Muscle layer of colon (tissue), 2 donors: ENCODE data around the gene ZPLD1.

Experiments
- H3K27ac ChIP-seq: one replicate; pipeline ENCODE4 v1.7.0; 2013; ENCODE audit warnings: low read depth, mild to moderate bottlenecking, low read length, moderate library complexity
- H3K27me3 ChIP-seq, 2 donors: one replicate each; pipeline ENCODE4 v1.7.0; 2013; ENCODE audit warnings: low read length in 2 of 2, mild to moderate bottlenecking in 2 of 2; ENCODE audit not compliant: insufficient read depth in 2 of 2, control insufficient read depth in 1 of 2
- H3K36me3 ChIP-seq: one replicate; pipeline ENCODE4 v1.7.0; 2013; ENCODE audit warnings: mild to moderate bottlenecking, low read length; ENCODE audit not compliant: insufficient read depth
- H3K4me1 ChIP-seq: one replicate; pipeline ENCODE4 v1.7.0; 2013; ENCODE audit warnings: mild to moderate bottlenecking, low read length; ENCODE audit not compliant: insufficient read depth
- H3K4me3 ChIP-seq, 2 donors: one replicate each; pipeline ENCODE4 v1.7.0; 2013; ENCODE audit warnings: low read length in 2 of 2, low read depth in 1 of 2, mild to moderate bottlenecking in 1 of 2, moderate library complexity in 1 of 2
- H3K9ac ChIP-seq: one replicate; pipeline ENCODE4 v1.7.0; 2013; ENCODE audit warnings: low read length
- H3K9me3 ChIP-seq: one replicate; pipeline ENCODE4 v1.7.0; 2013; ENCODE audit warnings: mild to moderate bottlenecking, low read length
- donor health status: abdominal sarcoma.
- donor health status: Adenocarcinoma of cecum.

The ZPLD1 gene

DNA sequence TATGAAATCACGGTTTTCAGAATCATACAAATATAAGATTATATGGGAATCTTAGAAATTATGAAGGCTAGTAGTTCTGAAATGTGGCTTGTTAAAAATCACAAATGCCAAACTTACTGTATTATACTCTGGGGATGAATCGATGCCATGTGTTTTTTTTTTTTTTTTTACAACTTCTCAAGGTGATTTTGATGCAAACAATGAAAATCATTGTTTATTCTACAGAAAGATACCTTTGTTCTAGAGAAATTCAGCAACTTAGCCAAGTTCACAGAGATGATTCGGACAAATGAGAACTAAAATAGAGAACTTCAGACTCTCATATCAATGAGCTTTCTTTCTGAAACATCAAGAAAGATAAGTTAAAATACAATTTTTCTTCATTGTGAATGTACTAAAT, 92.0 kb downstream of the ZPLD1 start:
- Histone ChIP-seq H3K4me3 (no peak overlapping the region), H3K36me3 (no peaks in the 10 kb centered on the region), H3K4me1 (no peaks in the 10 kb centered on the region), H3K9ac (no peak overlapping the region), H3K27ac (no peak overlapping the region), H3K9me3 (no peaks in the 10 kb centered on the region), H3K27me3 (no peaks in the 10 kb centered on the region)

DNA sequence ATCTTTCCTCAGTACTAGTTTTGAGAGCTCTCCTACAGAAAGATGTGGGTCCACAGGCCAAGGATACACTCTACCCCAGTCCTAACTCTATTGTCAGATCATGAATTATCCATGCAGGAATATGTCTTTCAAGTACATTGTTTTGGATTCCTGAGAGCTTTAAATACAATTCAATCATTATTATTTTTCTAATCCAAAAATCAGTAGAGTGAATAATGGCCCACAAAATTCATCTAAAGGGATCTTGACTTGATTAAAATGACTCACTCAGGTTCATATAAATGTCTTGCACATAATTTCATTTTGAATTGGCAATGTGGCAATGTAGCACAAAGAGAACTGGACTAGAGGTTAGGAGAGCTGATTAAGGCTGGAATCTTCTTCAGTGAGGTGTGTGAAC, 93.9 kb downstream of the ZPLD1 start:
- Histone ChIP-seq H3K9me3 (no peaks in the 10 kb centered on the region), H3K4me3 (no peak overlapping the region), H3K36me3 (no peaks in the 10 kb centered on the region), H3K9ac (no peak overlapping the region), H3K4me1 (no peaks in the 10 kb centered on the region), H3K27ac (no peak overlapping the region), H3K27me3 (no peaks in the 10 kb centered on the region)
